Superior temporal gyrus (tissue), 1 donor: ENCODE measurements around the gene CIT.
"Not testable (repeated sequence)": the region's sequence is repeated elsewhere in the genome, so short reads cannot be mapped to it uniquely, and the experiment has no call there.

Experiments used
- DNase-seq: peaks from one replicate; pipeline ENCODE4 v3.0.0-alpha.2; 2016; ENCODE audit errors: extremely low spot score

Gene CIT

GRCh38 chr12:119740830-119741229 is 136.3 kb downstream of the CIT start:
- no peak for DNase-seq

- DNase-seq, result no peak
These were observed 142.0 kb downstream of the CIT start for GRCh38 chr12:119735079-119735478.

- DNase-seq, result no peak
These were observed 146.7 kb downstream of the CIT start for GRCh38 chr12:119730381-119730780.

DNA sequence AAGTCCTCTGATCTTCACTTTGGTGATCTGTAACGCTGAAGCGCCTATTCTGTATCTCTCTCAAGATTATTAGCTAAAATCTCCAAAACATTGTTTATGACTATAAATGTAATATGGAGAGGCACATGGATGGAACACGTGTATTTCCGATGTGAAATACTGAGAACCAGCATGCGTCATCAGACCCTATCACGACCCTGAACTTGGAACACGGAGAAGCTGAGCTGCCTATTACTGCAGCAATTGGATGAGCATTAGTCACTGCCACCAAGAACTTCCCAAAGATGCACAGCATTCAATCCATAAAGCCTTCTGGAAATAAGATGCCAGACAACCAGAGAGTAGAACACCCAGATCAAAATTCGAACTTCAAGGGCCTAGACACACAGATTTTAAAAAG is 147.2 kb downstream of the CIT start:
- DNase-seq, result no peak

- DNase-seq, result no peak
These were observed 148.7 kb downstream of the CIT start for GRCh38 chr12:119728444-119728745.

- DNase-seq, result peak; percentile 70
These were observed 149.3 kb downstream of the CIT start for GRCh38 chr12:119727600-119728443.

DNA sequence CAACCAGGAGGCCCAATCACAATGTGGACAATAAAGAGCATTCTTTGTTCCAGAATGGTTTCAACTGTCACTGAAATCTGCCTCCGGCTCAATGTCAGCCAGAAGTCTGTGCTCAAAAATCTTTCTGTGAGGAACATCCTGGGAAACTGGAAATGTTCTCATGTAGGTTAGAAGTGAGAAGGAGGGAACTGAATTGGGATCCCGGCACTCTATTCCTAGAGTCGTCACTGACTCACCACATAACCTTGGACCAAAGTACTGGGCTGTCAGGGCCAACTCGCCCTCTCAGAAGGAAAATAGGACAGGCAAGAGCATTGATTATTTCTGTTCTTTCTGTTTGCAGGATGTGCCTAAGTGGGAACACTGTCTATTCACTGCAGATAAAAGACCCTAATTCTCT is 151.6 kb downstream of the CIT start:
- peak; percentile 62 for DNase-seq

DNA sequence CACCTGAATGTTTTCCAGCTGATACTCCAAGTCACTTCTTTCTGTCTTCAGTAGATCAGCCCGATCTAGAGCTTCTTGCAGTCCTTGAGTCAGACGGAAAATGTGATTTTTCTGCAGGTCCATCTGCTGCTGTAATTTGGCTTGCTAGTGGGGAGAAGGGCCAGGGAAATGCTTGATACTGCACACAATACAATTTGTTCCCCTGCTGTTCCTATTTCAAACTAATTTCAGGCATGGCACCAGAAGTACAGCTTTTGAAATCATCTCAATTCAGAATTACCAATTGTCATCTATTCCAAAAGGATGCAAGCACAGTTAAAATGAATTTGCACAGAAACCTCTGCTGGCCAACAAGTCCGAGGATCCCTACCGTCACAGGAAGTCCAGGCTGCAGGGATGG is 155.8 kb downstream of the CIT start:
- peak; percentile 60 for DNase-seq

GRCh38 chr12:119720349-119720748 is 156.8 kb downstream of the CIT start:
- no peak for DNase-seq

GRCh38 chr12:119718141-119718540 is 159.0 kb downstream of the CIT start:
- DNase-seq, result no peak

DNA sequence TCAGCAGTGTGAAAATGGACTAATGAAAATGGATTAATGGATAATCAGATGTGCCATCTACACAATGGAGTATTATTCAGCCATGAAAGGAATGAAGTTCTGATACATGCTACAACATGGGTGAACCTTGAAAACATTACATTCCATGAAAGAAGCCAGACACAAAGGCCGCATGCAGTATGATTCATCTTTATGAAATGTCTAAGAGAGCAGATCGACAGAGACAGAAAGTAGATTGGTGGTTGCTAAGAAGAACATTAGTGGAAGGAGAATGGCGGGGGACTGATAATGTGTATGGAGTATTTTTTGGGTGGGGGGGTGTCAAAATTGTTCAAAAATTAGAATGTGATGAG is 161.9 kb downstream of the CIT start:
- no peak for DNase-seq

GRCh38 chr12:119714614-119715267 is 162.4 kb downstream of the CIT start:
- no peak for DNase-seq

GRCh38 chr12:119713551-119714031 is 163.5 kb downstream of the CIT start:
- DNase-seq, result no peak

- no peak for DNase-seq
These were observed 164.4 kb downstream of the CIT start for GRCh38 chr12:119712721-119713120.

DNA sequence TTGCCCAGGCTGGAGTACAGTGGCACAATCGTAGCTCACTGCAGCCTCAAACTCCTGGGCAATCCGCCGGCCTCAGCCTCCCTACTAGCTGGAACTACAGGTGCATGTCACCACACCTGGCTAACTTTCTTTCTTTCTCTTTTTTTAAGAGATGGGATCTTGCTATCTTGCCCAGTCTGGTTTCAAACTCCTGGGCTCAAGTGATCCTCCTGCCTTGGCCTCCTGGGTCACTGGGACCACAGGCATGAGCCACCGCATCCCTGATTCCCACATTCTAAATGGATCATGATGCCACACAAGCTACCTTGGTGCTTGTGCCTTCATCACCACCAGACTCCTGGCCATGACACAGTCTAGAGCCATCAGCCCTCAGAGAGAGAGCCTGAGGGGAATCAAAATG is 165.4 kb downstream of the CIT start:
- DNase-seq, result no peak

GRCh38 chr12:119710965-119711551 is 166.1 kb downstream of the CIT start:
- DNase-seq, result peak; percentile 56

GRCh38 chr12:119710374-119710964 is 166.7 kb downstream of the CIT start:
- DNase-seq, result no peak

DNA sequence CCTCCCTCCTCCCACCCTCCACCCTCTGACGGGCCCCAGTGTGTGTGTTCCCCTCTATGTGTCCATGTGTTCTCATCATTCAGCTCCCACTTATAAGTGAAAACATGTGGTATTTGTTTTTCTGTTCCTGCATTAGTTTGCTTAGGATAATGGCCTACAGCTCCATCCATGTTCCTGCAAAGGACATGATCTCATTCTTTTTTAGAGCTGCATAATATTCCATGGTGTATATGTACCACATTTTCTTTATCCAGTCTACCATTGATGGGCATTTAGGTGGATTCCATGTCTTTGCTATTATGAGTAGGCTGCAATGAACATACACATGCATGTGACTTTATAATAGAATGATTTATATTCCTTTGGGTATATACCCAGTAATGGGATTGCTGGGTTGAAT is 170.7 kb downstream of the CIT start:
- not testable (repeated sequence) for DNase-seq

- no peak for DNase-seq
These were observed 171.9 kb downstream of the CIT start for GRCh38 chr12:119705182-119705581.

DNA sequence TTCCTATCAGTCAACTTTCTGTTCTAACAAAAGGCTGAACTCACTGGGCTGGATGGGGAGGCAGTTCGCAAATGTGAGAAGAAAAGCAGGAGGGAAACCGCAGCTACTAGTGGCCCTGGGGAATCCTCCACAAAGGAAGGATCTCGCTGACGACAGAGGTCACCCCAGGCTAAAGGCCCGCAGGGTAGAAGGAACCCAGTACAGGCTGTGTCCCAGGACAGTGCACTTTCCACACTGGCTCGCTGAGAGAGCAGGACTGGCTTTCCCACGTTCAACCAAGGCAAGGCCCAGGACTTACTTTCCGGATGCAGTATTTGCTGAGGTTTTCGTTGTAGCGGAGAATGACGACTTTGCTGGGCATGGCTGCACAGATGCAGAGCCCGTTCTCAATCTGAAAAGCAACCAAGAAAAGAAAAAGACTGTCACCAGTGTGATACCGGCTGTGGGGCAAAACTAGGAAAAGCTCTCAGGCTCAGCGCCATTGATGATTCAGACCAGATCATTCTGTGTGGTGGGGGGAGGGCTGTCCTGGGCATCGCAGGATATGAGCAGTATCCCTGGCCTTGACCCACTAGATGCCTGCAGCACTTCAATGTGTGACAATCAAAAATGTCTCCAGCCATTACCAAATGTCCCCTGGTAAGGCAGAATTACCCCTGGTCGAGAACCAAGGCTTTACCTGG is 172.9 kb downstream of the CIT start:
- no peak for DNase-seq

- peak; percentile 48 for DNase-seq
These were observed 177.0 kb downstream of the CIT start for GRCh38 chr12:119700078-119700477.

DNA sequence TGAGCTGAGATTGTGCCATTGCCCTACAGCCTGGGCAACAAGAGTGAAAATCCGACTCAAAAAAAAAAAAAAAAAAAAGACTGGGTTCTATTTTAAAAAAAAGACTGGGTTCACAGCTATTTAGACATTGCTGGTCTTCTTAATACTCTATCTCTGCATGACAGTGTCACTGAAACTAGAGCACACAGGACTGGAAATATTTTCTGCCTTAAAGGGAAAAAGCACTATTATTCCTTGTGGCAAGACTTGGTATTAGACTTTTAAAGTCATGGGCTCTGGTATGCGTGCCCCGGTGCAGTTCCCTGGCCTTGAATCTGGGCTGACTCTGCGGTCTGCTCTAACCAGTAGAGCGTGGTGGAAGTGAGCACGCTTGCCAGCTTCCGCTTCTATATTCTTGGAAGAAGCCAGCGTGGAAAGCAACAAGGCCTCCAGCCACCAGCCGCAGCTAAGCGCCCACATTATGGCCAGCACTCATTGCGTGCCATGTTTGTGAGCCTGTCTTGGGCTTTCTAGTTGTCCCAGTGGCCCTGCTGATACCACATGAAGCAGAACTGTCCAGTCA is 177.8 kb downstream of the CIT start:
- no peak for DNase-seq
